HEK293 (cell line): ENCODE data around the gene SLC16A6.

Experiments
- CTCF ChIA-PET: fragments of 350-600 bp; formaldehyde crosslinking; extraction: SDS; loops from one replicate; lab custom pipeline; 2021; ENCODE audit warnings: antibody characterized with exemption; lab: Yijun Ruan, JAX
- POLR2A ChIA-PET: fragments of 300-600 bp; formaldehyde crosslinking; extraction: SDS; loops from one replicate; lab custom pipeline; 2020; ENCODE audit warnings: antibody characterized with exemption, inconsistent platforms; lab: Yijun Ruan, JAX
- H3K27ac ChIP-seq: fragments of 200-500 bp; sonication (Bioruptor generic); 2 replicates; pipeline ENCODE4 v1.5.1; 2014; ENCODE audit warnings: low read depth, low read length, control low read depth, inconsistent platforms; ENCODE audit errors: extremely low read depth
- H3K36me3 ChIP-seq, 2 experiments: fragments of 200-500 bp in 1 of 2; sonication (Bioruptor generic) in 1 of 2; 1 replicate in 1 of 2; 2 replicates in 1 of 2; pipeline ENCODE4 v1.5.1; 2014 to 2017; ENCODE audit warnings: inconsistent platforms in 2 of 2, low read length in 2 of 2; ENCODE audit not compliant: control insufficient read depth in 2 of 2, insufficient read depth in 1 of 2
- H3K4me1 ChIP-seq: fragments of 200-500 bp; sonication (Bioruptor generic); 2 replicates; pipeline ENCODE4 v1.5.1; 2014; ENCODE audit warnings: mild to moderate bottlenecking, low read length, inconsistent platforms; ENCODE audit not compliant: control insufficient read depth, insufficient read depth
- H3K4me3 ChIP-seq: 2 replicates; pipeline ENCODE4 v1.5.1; 2011; ENCODE audit warnings: low read depth, mild to moderate bottlenecking, control low read depth, low read length, moderate library complexity
- H3K9me3 ChIP-seq: fragments of 200-500 bp; sonication (Bioruptor generic); 2 replicates; pipeline ENCODE4 v1.5.1; 2014; ENCODE audit warnings: low read depth, low read length, inconsistent platforms; ENCODE audit not compliant: control insufficient read depth, insufficient read depth
- EGR2 ChIP-seq: fragments of 450-650 bp; formaldehyde crosslinking; IDR thresholded peaks from 2 replicates; pipeline ENCODE4 v1.5.1; 2016; ENCODE audit warnings: low read depth, missing biosample characterization, missing genetic modification characterization
- GLIS1 ChIP-seq: fragments of 450-650 bp; formaldehyde crosslinking; IDR thresholded peaks from 2 replicates; pipeline ENCODE4 v1.5.1; 2016; ENCODE audit warnings: missing biosample characterization, missing genetic modification characterization
- MZF1 ChIP-seq: fragments of 450-650 bp; formaldehyde crosslinking; IDR thresholded peaks from 2 replicates; pipeline ENCODE4 v1.5.1; 2017; ENCODE audit warnings: missing biosample characterization, missing genetic modification characterization, borderline replicate concordance
- RBAK ChIP-seq: fragments of 450-650 bp; formaldehyde crosslinking; IDR thresholded peaks from 2 replicates; pipeline ENCODE4 v1.5.1; 2016; ENCODE audit warnings: missing biosample characterization, missing genetic modification characterization
- TCF7L2 ChIP-seq: IDR thresholded peaks from 2 replicates; pipeline ENCODE4 v1.6.1; 2011; ENCODE audit warnings: low read depth, mild to moderate bottlenecking, inconsistent platforms, low read length, moderate library complexity, borderline replicate concordance
- ZBTB20 ChIP-seq: fragments of 450-650 bp; formaldehyde crosslinking; IDR thresholded peaks from 2 replicates; pipeline ENCODE4 v1.5.1; 2016; ENCODE audit warnings: missing biosample characterization, missing genetic modification characterization
- ZEB2 ChIP-seq: fragments of 450-650 bp; formaldehyde crosslinking; IDR thresholded peaks from 2 replicates; pipeline ENCODE4 v1.5.1; 2016; ENCODE audit warnings: missing biosample characterization, missing genetic modification characterization
- ZNF112 ChIP-seq: fragments of 450-650 bp; formaldehyde crosslinking; IDR thresholded peaks from 2 replicates; pipeline ENCODE4 v1.5.0; 2017; ENCODE audit warnings: missing biosample characterization, missing genetic modification characterization
- ZNF121 ChIP-seq: fragments of 450-650 bp; formaldehyde crosslinking; IDR thresholded peaks from 2 replicates; pipeline ENCODE4 v1.5.1; 2016; ENCODE audit warnings: missing biosample characterization, missing genetic modification characterization
- ZNF48 ChIP-seq: fragments of 450-650 bp; formaldehyde crosslinking; IDR thresholded peaks from 2 replicates; pipeline ENCODE4 v1.5.1; 2016; ENCODE audit warnings: missing biosample characterization, missing genetic modification characterization
- ZNF501 ChIP-seq: fragments of 450-650 bp; formaldehyde crosslinking; IDR thresholded peaks from 2 replicates; pipeline ENCODE4 v1.5.1; 2016; ENCODE audit warnings: missing biosample characterization, missing genetic modification characterization
- ZNF514 ChIP-seq: fragments of 450-650 bp; formaldehyde crosslinking; IDR thresholded peaks from 2 replicates; pipeline ENCODE4 v1.5.1; 2016; ENCODE audit warnings: missing biosample characterization, missing genetic modification characterization
- ZNF600 ChIP-seq: fragments of 450-650 bp; formaldehyde crosslinking; IDR thresholded peaks from 2 replicates; pipeline ENCODE4 v1.5.1; 2016; ENCODE audit warnings: missing biosample characterization, missing genetic modification characterization
- ZNF658 ChIP-seq: fragments of 450-650 bp; formaldehyde crosslinking; IDR thresholded peaks from 2 replicates; pipeline ENCODE4; 2016; ENCODE audit warnings: missing biosample characterization, missing genetic modification characterization
- ZNF677 ChIP-seq: fragments of 450-650 bp; IDR thresholded peaks from 2 replicates; pipeline ENCODE4 v1.5.0; 2018; ENCODE audit warnings: missing biosample characterization, mild to moderate bottlenecking, missing genetic modification characterization, moderate library complexity
- ZSCAN16 ChIP-seq: fragments of 450-650 bp; formaldehyde crosslinking; IDR thresholded peaks from 2 replicates; pipeline ENCODE4 v1.5.1; 2016; ENCODE audit warnings: missing biosample characterization, missing genetic modification characterization
- TF ChIP-seq, protein P1 (sequence below): fragments of 450-650 bp; formaldehyde crosslinking; conservative IDR thresholded peaks from 2 replicates; pipeline ENCODE4 v1.5.1; 2016; ENCODE audit warnings: low read depth, missing biosample characterization, missing genetic modification characterization
- TF ChIP-seq, protein P2 (sequence below): fragments of 450-650 bp; formaldehyde crosslinking; IDR thresholded peaks from 2 replicates; pipeline ENCODE4 v1.5.1; 2017; ENCODE audit warnings: missing biosample characterization, missing genetic modification characterization
- TF ChIP-seq, protein P3 (sequence below): fragments of 450-650 bp; formaldehyde crosslinking; IDR thresholded peaks from 2 replicates; pipeline ENCODE4 v1.5.1; 2016; ENCODE audit warnings: missing biosample characterization, missing genetic modification characterization

Gene SLC16A6

DNA sequence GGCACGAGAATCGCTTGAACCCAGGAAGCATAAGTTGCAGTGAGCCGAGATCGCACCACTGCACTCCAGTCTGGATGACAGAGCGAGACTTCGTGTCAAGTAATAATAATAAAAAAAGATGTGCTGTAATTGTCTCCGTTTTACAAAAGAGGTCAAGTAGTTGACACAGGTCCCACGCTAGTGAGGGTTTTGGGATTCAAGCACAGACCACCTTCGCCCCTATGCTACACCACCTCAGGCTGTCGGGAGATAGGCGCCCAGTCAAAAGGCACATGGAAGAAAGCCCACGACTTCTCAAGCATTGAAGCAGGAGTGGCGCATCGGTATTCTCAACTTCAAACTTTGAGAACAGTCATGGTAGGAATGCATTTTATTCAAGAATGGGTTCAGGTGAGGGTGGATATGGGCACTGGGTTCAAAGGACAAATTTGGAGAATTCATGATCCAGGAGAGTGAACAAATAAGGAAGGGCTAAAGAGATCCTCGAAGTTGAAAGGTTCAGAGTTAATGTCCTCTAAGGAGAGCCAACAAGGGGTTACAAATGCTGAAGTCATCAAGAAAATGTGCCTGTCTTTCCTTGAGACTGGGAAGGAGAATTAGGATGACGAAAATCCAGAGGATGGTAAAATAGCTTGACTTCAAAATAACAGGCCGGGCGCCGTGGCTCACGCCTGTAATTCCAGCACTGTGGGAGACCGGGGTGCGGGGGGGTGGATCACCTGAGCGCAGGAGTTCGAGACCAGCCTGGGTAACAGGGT is 44.5 kb downstream of the SLC16A6 start:
- ChIA-PET POLR2A (interaction anchor here (0.6 to 2.5 kb wide), 8 partner anchors 9 to 252 kb away, joined by 3 to 32 read pairs (median 10); partner anchors contain the start of genes ARSG, SLC16A6 and WIPI1), CTCF (interaction anchor here (0.6 kb wide), 1 partner anchor 70 kb away, joined by 3 read pairs; no protein-coding TSS in a partner anchor)
- no peaks in the 10 kb centered on the region for H3K9me3 ChIP-seq
- TF ChIP-seq, protein P1, sequence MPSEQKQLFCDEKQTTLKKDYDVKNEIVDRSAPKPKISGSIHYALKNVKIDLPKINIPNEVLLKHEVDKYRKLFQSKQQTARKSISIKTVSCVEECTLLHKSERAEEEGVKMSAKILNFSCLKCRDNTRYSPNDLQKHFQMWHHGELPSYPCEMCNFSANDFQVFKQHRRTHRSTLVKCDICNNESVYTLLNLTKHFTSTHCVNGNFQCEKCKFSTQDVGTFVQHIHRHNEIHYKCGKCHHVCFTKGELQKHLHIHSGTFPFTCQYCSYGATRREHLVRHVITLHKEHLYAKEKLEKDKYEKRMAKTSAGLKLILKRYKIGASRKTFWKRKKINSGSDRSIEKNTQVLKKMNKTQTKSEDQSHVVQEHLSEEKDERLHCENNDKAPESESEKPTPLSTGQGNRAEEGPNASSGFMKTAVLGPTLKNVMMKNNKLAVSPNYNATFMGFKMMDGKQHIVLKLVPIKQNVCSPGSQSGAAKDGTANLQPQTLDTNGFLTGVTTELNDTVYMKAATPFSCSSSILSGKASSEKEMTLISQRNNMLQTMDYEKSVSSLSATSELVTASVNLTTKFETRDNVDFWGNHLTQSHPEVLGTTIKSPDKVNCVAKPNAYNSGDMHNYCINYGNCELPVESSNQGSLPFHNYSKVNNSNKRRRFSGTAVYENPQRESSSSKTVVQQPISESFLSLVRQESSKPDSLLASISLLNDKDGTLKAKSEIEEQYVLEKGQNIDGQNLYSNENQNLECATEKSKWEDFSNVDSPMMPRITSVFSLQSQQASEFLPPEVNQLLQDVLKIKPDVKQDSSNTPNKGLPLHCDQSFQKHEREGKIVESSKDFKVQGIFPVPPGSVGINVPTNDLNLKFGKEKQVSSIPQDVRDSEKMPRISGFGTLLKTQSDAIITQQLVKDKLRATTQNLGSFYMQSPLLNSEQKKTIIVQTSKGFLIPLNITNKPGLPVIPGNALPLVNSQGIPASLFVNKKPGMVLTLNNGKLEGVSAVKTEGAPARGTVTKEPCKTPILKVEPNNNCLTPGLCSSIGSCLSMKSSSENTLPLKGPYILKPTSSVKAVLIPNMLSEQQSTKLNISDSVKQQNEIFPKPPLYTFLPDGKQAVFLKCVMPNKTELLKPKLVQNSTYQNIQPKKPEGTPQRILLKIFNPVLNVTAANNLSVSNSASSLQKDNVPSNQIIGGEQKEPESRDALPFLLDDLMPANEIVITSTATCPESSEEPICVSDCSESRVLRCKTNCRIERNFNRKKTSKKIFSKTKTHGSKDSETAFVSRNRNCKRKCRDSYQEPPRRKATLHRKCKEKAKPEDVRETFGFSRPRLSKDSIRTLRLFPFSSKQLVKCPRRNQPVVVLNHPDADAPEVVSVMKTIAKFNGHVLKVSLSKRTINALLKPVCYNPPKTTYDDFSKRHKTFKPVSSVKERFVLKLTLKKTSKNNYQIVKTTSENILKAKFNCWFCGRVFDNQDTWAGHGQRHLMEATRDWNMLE (tag by site-specific recombination) = no peak
- 0 out of 2 replicates have a peak, but pooled peaks have one; percentile 10 for TF ChIP-seq GLIS1
- peaks cover 5% of the 10 kb centered on the region for H3K4me1 ChIP-seq
- H3K36me3 ChIP-seq = peaks cover 9 to 23% of the 10 kb centered on the region in 2 experiments
- H3K4me3 ChIP-seq = no peak overlapping the region
- H3K27ac ChIP-seq = no peak overlapping the region

DNA sequence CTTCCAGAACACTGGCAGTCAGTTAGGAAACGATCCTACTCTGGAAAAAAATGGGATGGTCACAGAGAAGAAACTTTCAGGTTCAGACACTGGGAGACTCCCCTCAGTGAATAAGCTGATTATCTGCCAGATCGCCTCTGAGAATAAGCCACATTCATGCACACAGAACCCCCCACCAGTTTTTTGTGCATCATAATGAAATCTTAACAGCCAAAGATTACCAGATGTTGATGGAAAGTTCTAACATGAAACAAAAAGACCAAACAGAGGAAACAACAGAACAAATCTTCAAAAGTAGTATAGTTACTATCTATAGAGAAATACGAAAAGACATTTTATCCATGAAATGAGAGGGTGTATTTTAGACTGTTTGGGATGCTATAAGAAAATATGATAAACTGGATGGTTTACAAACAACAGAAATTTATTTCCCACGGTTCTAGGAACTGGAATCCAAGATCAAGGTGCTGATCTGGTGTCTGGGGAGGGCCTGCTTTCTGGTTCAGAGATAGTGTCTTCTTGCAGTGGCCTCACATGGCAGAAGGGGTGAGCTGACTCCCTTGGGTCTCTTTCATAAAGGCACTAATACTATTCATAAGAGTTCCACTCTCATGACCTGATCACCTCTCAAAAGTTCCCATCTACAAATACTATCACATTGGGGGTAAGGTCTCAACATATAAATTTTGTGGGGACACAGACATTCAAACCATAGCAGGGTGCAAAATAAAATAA is 51.1 kb downstream of the SLC16A6 start:
- CTCF ChIA-PET = interaction anchor here (1.1 kb wide), 1 partner anchor 39 kb away, joined by 4 read pairs; no protein-coding TSS in a partner anchor
- H3K27ac ChIP-seq = no peak overlapping the region
- TF ChIP-seq ZNF121 (tag by site-specific recombination) (no peak), TCF7L2 (no peak), ZSCAN16 (tag by site-specific recombination) (no peak), ZNF48 (tag by site-specific recombination) (no peak), ZNF600 (tag by site-specific recombination) (no peak), EGR2 (tag by site-specific recombination) (no peak), MZF1 (tag by site-specific recombination) (no peak), ZBTB20 (tag by site-specific recombination) (no peak), ZNF677 (tag by site-specific recombination) (no peak), ZNF514 (tag by site-specific recombination) (no peak), ZNF501 (no peak), RBAK (no peak), ZNF658 (tag by site-specific recombination) (no peak), ZEB2 (tag by site-specific recombination) (no peak), ZNF112 (no peak)
- TF ChIP-seq, protein P2, sequence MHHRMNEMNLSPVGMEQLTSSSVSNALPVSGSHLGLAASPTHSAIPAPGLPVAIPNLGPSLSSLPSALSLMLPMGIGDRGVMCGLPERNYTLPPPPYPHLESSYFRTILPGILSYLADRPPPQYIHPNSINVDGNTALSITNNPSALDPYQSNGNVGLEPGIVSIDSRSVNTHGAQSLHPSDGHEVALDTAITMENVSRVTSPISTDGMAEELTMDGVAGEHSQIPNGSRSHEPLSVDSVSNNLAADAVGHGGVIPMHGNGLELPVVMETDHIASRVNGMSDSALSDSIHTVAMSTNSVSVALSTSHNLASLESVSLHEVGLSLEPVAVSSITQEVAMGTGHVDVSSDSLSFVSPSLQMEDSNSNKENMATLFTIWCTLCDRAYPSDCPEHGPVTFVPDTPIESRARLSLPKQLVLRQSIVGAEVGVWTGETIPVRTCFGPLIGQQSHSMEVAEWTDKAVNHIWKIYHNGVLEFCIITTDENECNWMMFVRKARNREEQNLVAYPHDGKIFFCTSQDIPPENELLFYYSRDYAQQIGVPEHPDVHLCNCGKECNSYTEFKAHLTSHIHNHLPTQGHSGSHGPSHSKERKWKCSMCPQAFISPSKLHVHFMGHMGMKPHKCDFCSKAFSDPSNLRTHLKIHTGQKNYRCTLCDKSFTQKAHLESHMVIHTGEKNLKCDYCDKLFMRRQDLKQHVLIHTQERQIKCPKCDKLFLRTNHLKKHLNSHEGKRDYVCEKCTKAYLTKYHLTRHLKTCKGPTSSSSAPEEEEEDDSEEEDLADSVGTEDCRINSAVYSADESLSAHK (tag by site-specific recombination) = no peak
- TF ChIP-seq, protein P1 (tag by site-specific recombination) = no peak
- TF ChIP-seq, protein P3, sequence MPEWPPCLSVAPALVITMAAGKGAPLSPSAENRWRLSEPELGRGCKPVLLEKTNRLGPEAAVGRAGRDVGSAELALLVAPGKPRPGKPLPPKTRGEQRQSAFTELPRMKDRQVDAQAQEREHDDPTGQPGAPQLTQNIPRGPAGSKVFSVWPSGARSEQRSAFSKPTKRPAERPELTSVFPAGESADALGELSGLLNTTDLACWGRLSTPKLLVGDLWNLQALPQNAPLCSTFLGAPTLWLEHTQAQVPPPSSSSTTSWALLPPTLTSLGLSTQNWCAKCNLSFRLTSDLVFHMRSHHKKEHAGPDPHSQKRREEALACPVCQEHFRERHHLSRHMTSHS = no peak

More for the DNA sequence above, 51.1 kb downstream of the SLC16A6 start:
- no peaks in the 10 kb centered on the region for H3K4me1 ChIP-seq
- H3K4me3 ChIP-seq = no peak overlapping the region
- no peaks in the 10 kb centered on the region for H3K36me3 ChIP-seq
- H3K9me3 ChIP-seq = no peaks in the 10 kb centered on the region; the same call in none of the 2 replicates
- POLR2A ChIA-PET = no interaction called here
